Smooth muscle cell (in vitro differentiated cells): Measurements from ENCODE around the gene FIZ1. TPM values are rescaled to one million over a fixed set of nuclear protein-coding genes. Genes with fewer than 3 reads are reported as not detected.

Experiments
- DNase-seq: peaks from one replicate; lab custom pipeline; 2025; ENCODE audit not compliant: unreplicated experiment; lab: John Stamatoyannopoulos, UW
- H2AFZ ChIP-seq: fragments of 200-600 bp; sonication (generic); 2 replicates; pipeline ENCODE4 v1.6.0; 2016; ENCODE audit warnings: antibody characterized with exemption, low read depth, mild to moderate bottlenecking
- H3F3A ChIP-seq: fragments of 200-600 bp; sonication (generic); 2 replicates; pipeline ENCODE4 v1.6.0; 2017; ENCODE audit warnings: antibody characterized with exemption, low read depth
- H3K27ac ChIP-seq: fragments of 200-600 bp; sonication (generic); 2 replicates; pipeline ENCODE4 v1.5.1; 2016; ENCODE audit warnings: low read depth, mild to moderate bottlenecking
- H3K27me3 ChIP-seq: fragments of 200-600 bp; sonication (generic); 2 replicates; pipeline ENCODE4 v1.6.1; 2016; ENCODE audit warnings: low read depth, mild to moderate bottlenecking
- H3K36me3 ChIP-seq: fragments of 200-600 bp; sonication (generic); 2 replicates; pipeline ENCODE4 v1.5.1; 2016; ENCODE audit warnings: low read depth
- H3K4me1 ChIP-seq: fragments of 200-600 bp; sonication (generic); 2 replicates; pipeline ENCODE4 v1.5.1; 2016; ENCODE audit warnings: low read depth
- H3K4me2 ChIP-seq: fragments of 200-600 bp; sonication (generic); 2 replicates; pipeline ENCODE4 v1.6.0; 2016; ENCODE audit warnings: mild to moderate bottlenecking
- H3K4me3 ChIP-seq: fragments of 200-600 bp; sonication (generic); 2 replicates; pipeline ENCODE4 v1.5.1; 2016; ENCODE audit warnings: mild to moderate bottlenecking
- H3K79me2 ChIP-seq: fragments of 200-600 bp; sonication (generic); 2 replicates; pipeline ENCODE4 v1.6.0; 2016; ENCODE audit warnings: low read depth, mild to moderate bottlenecking
- H3K9ac ChIP-seq: fragments of 200-600 bp; sonication (generic); 2 replicates; pipeline ENCODE4 v1.6.0; 2016; ENCODE audit warnings: low read depth
- H3K9me3 ChIP-seq: fragments of 200-600 bp; sonication (generic); replicated peaks from 2 replicates; pipeline ENCODE4 v1.5.1; 2016; ENCODE audit warnings: low read depth
- H4K20me1 ChIP-seq: fragments of 200-600 bp; sonication (generic); 2 replicates; pipeline ENCODE4 v1.6.0; 2016; ENCODE audit warnings: low read depth
- WGBS: methylation state at CpG from one replicate; pipeline ENCODE4 v1.1.7; 2016; ENCODE audit warnings: low lambda C conversion rate; 5-methylcytosine and 5-hydroxymethylcytosine counted together
- polyA plus RNA-seq: library from polyadenylated mRNA; unstranded; fragments of >200 nt; fragmentation: Nextera tagmentation; extraction: Ambion mirVana; gene quantifications from 2 replicates; pipeline ENCODE4 v1.2.1, GENCODE V29; 2016
- total RNA-seq: library from RNA; depleted of rRNA; stranded (reverse); fragments of >200 nt; gene quantifications from 2 replicates; pipeline ENCODE4 v1.2.3, GENCODE V29; 2014
- TF ChIP-seq, protein P1 (sequence below): fragments of 200-600 bp; sonication (generic); IDR thresholded peaks from 2 replicates; pipeline ENCODE4 v1.5.1; 2017; ENCODE audit warnings: borderline replicate concordance, mild to moderate bottlenecking, antibody characterized with exemption; ENCODE audit not compliant: insufficient read depth, poor library complexity, severe bottlenecking

The FIZ1 gene
- total and polyA plus RNA-seq, 2 experiments from 2014 or later = 10.4 to 17.7 TPM

DNA sequence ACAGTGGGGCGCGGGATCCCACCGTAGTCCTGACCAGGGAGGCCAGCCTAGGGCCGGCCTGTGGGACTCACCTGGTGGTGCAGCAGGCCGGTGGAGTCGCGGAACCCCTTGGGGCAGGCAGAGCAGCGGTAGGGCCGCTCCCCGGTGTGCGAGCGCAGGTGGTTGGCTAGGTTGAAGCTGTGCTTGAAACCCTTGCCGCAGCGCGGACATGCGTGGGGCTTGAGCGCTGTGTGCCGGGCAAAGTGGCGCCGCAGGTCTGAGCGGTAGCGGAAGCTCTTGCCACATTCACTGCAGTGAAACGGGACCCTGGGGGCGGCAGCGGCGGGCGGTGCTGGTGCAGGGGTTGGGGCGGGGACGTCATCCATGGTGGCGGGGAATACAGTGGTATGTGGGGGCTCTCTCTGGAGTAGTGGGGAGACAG, 1.8 kb downstream of the FIZ1 start:
- H3K4me1 ChIP-seq = peaks cover 6% of the 10 kb centered on the region
- TF ChIP-seq, protein P1, sequence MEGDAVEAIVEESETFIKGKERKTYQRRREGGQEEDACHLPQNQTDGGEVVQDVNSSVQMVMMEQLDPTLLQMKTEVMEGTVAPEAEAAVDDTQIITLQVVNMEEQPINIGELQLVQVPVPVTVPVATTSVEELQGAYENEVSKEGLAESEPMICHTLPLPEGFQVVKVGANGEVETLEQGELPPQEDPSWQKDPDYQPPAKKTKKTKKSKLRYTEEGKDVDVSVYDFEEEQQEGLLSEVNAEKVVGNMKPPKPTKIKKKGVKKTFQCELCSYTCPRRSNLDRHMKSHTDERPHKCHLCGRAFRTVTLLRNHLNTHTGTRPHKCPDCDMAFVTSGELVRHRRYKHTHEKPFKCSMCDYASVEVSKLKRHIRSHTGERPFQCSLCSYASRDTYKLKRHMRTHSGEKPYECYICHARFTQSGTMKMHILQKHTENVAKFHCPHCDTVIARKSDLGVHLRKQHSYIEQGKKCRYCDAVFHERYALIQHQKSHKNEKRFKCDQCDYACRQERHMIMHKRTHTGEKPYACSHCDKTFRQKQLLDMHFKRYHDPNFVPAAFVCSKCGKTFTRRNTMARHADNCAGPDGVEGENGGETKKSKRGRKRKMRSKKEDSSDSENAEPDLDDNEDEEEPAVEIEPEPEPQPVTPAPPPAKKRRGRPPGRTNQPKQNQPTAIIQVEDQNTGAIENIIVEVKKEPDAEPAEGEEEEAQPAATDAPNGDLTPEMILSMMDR = no peak
- peaks cover 9% of the 10 kb centered on the region for H3F3A ChIP-seq
- no peaks in the 10 kb centered on the region for H3K79me2 ChIP-seq
- no peak overlapping the region for H2AFZ ChIP-seq
- H3K4me2 ChIP-seq = no peak overlapping the region
- no peaks in the 10 kb centered on the region for H3K9me3 ChIP-seq
- DNase-seq = no peak
- no peak overlapping the region for H3K9ac ChIP-seq
- no peaks in the 10 kb centered on the region for H3K36me3 ChIP-seq
- 97% methylated on average over 23 of the region's 30 CpGs for WGBS
- no peaks in the 10 kb centered on the region for H3K27me3 ChIP-seq
- H4K20me1 ChIP-seq = no peaks in the 10 kb centered on the region
- no peak overlapping the region for H3K4me3 ChIP-seq
- H3K27ac ChIP-seq = no peak overlapping the region

- H3K4me3 ChIP-seq = no peak overlapping the region
- TF ChIP-seq, protein P1 = no peak
Measured at GRCh38 chr19:55596304-55596703, 3.0 kb downstream of the FIZ1 start.

GRCh38 chr19:55594996-55595545, 4.2 kb downstream of the FIZ1 start:
- H3K27ac ChIP-seq = no peak overlapping the region
- no peaks in the 10 kb centered on the region for H4K20me1 ChIP-seq
- no peak overlapping the region for H2AFZ ChIP-seq
- H3K4me3 ChIP-seq = no peak overlapping the region
- DNase-seq = no peak
- WGBS = 98% methylated on average over 4 of the region's 4 CpGs
- H3K79me2 ChIP-seq = no peaks in the 10 kb centered on the region
- TF ChIP-seq, protein P1 = no peak
- no peaks in the 10 kb centered on the region for H3K4me1 ChIP-seq
- no peaks in the 10 kb centered on the region for H3K9me3 ChIP-seq
- H3K4me2 ChIP-seq = no peak overlapping the region
- no peaks in the 10 kb centered on the region for H3K36me3 ChIP-seq
- H3K27me3 ChIP-seq = no peaks in the 10 kb centered on the region
- H3F3A ChIP-seq = no peaks in the 10 kb centered on the region
- no peak overlapping the region for H3K9ac ChIP-seq

More at GRCh38 chr19:55596304-55596703, 3.0 kb downstream of the FIZ1 start:
- Histone ChIP-seq H3K9ac (no peak overlapping the region), H3K9me3 (no peaks in the 10 kb centered on the region), H3K27ac (no peak overlapping the region), H3K36me3 (no peaks in the 10 kb centered on the region), H3K27me3 (no peaks in the 10 kb centered on the region), H3F3A (peaks cover 7% of the 10 kb centered on the region), H3K4me1 (peaks cover 6% of the 10 kb centered on the region), H2AFZ (no peak overlapping the region), H4K20me1 (no peaks in the 10 kb centered on the region), H3K4me2 (no peak overlapping the region), H3K79me2 (no peaks in the 10 kb centered on the region)
- DNase-seq = no peak
- 100% methylated on average over 3 of the region's 3 CpGs for WGBS
